K562 (cell line): ENCODE results near the gene DPH6. TPM values are rescaled to one million over a fixed set of nuclear protein-coding genes. Genes with fewer than 3 reads are reported as not detected.
A peak's percentile ranks its signal among the peaks of the same experiment; 100 is the strongest.

Source experiments
- ATAC-seq: fragments of 200-7000 bp; cut with Tn5 transposase; 3 replicates; pipeline ENCODE4 v1.9.1; 2020; ENCODE audit warnings: moderate library complexity
- Bru-seq: library from RNA; stranded (reverse); fragments of 400-500 nt; gene quantifications from one replicate; lab custom pipeline; 2021; lab: Mats Ljungman, UMichigan
- BruChase-seq, 2 experiments: library from RNA; stranded (reverse); fragments of 400-500 nt; gene quantifications; one replicate each; lab custom pipeline; 2021; lab: Mats Ljungman, UMichigan
- BruUV-seq: library from RNA; stranded (reverse); fragments of 400-500 nt; replicated peaks from 2 replicates; lab custom pipeline; 2021; lab: Mats Ljungman, UMichigan
- CTCF ChIA-PET: fragments of 300-600 bp; formaldehyde crosslinking; extraction: SDS; loops from one replicate; lab custom pipeline; 2021; ENCODE audit warnings: low intra/inter-chr PET ratio; lab: Yijun Ruan, JAX
- POLR2A ChIA-PET: fragments of 300-600, 350-650 bp; sonication (Branson Sonifier 250); formaldehyde crosslinking; extraction: SDS; loops from one replicate; lab custom pipeline; 2021; ENCODE audit warnings: antibody characterized with exemption, inconsistent platforms; lab: Yijun Ruan, JAX
- DNase-seq, 4 experiments: peaks; one replicate each; pipeline versions ENCODE4 v3.0.0 to v3.0.0-alpha.2; 2011 to 2018; ENCODE audit warnings: low spot score in 3 of 4, mixed read lengths in 3 of 4; ENCODE audit errors: extremely low read depth in 1 of 4
- FAIRE-seq: peaks from 2 replicates; lab custom pipeline; 2011; peaks lifted over from hg19 to GRCh38; lab: Jason Lieb, UNC
- H2AFZ ChIP-seq: 2 replicates; pipeline ENCODE4 v1.6.0; 2011; ENCODE audit warnings: low read depth, low read length, control low read depth, inconsistent platforms
- H3K27ac ChIP-seq: fragments of 200-600 bp; 3 replicates; pipeline ENCODE4 v1.8.0; 2011; ENCODE audit warnings: low read depth, mild to moderate bottlenecking, control low read depth, inconsistent platforms, low read length, moderate library complexity, mixed read lengths; ENCODE audit errors: extremely low read depth
- H3K27me3 ChIP-seq, 2 experiments: fragments of 300-600 bp in 1 of 2; 2 replicates in 1 of 2; 3 replicates in 1 of 2; pipeline versions ENCODE4 v1.6.0 to v1.8.0; 2011; ENCODE audit warnings: inconsistent platforms in 2 of 2, low read length in 2 of 2, mild to moderate bottlenecking in 1 of 2, mixed read lengths in 1 of 2, moderate library complexity in 1 of 2; ENCODE audit not compliant: control insufficient read depth in 2 of 2, insufficient read depth in 2 of 2
- H3K36me3 ChIP-seq: fragments of 300-600 bp; 3 replicates; pipeline ENCODE4 v1.8.0; 2011; ENCODE audit warnings: mild to moderate bottlenecking, low read length, inconsistent platforms; ENCODE audit not compliant: control insufficient read depth, insufficient read depth
- H3K4me1 ChIP-seq, 2 experiments: fragments of 200-600 bp in 1 of 2; replicated peaks in 1 of 2; 2 replicates in 1 of 2; 3 replicates in 1 of 2; pipeline versions ENCODE4 v1.5.1 to v1.8.0; 2011; ENCODE audit warnings: inconsistent platforms in 2 of 2, low read length in 2 of 2, mild to moderate bottlenecking in 1 of 2, mixed read lengths in 1 of 2, moderate library complexity in 1 of 2; ENCODE audit not compliant: control insufficient read depth in 2 of 2, insufficient read depth in 2 of 2
- H3K4me2 ChIP-seq: 2 replicates; pipeline ENCODE4 v1.6.1; 2011; ENCODE audit warnings: low read length, control low read depth, inconsistent platforms, mixed read lengths; ENCODE audit not compliant: insufficient read depth
- H3K4me3 ChIP-seq: fragments of 200-600 bp; sonication (generic), shearing (Covaris generic); 2 replicates; pipeline ENCODE4 v1.5.1; 2016; ENCODE audit warnings: control low read depth, inconsistent platforms
- H3K79me2 ChIP-seq: fragments of 200-600 bp; 3 replicates; pipeline ENCODE4 v1.8.0; 2011; ENCODE audit warnings: low read length, inconsistent platforms; ENCODE audit not compliant: control insufficient read depth, insufficient read depth
- H3K9ac ChIP-seq, 2 experiments: 2 replicates each; pipeline versions ENCODE4 v1.6.0 to v1.6.1; 2011; ENCODE audit warnings: low read depth in 2 of 2, low read length in 2 of 2, control low read depth in 1 of 2, inconsistent platforms in 1 of 2, mild to moderate bottlenecking in 1 of 2, mixed read lengths in 1 of 2; ENCODE audit not compliant: insufficient read depth in 1 of 2
- H3K9me1 ChIP-seq: one replicate; pipeline ENCODE4 v1.6.0; 2011; ENCODE audit warnings: inconsistent platforms, mild to moderate bottlenecking, low read length, moderate library complexity; ENCODE audit not compliant: control insufficient read depth, insufficient read depth
- H3K9me3 ChIP-seq: replicated peaks from 2 replicates; pipeline ENCODE4 v1.5.1; 2011; ENCODE audit warnings: low read depth, low read length, inconsistent platforms; ENCODE audit not compliant: control insufficient read depth, insufficient read depth
- H4K20me1 ChIP-seq: replicated peaks from 2 replicates; pipeline ENCODE4 v1.6.1; 2011; ENCODE audit warnings: low read length, inconsistent platforms, mixed read lengths; ENCODE audit not compliant: control insufficient read depth, insufficient read depth
- E4F1 ChIP-seq: fragments of 250-450 bp; sonication (Bioruptor Pico); IDR thresholded peaks from 2 replicates; pipeline ENCODE4 v1.5.0; 2021; ENCODE audit warnings: mild to moderate bottlenecking, borderline replicate concordance
- GMEB1 ChIP-seq: fragments of 250-450 bp; sonication (Bioruptor Pico); IDR thresholded peaks from 2 replicates; pipeline ENCODE4 v1.4.0; 2020; ENCODE audit warnings: mild to moderate bottlenecking
- NRF1 ChIP-seq, 2 experiments: fragments of 450-650 bp; IDR thresholded peaks in 1 of 2; conservative IDR thresholded peaks in 1 of 2; 2 replicates each; pipeline ENCODE4 v1.6.1; 2014; ENCODE audit warnings: mild to moderate bottlenecking in 2 of 2
- TAF9B ChIP-seq: fragments of 450-650 bp; IDR thresholded peaks from 2 replicates; pipeline ENCODE4 v1.6.1; 2018; ENCODE audit warnings: mild to moderate bottlenecking; ENCODE audit not compliant: partially characterized antibody
- ZBTB1 ChIP-seq: sonication (generic); formaldehyde crosslinking; IDR thresholded peaks from 2 replicates; pipeline ENCODE4 v1.8.1; 2023; ENCODE audit warnings: missing genetic modification reagents, low read depth, mild to moderate bottlenecking, borderline replicate concordance
- ZNF583 ChIP-seq: fragments of 250-450 bp; sonication (Bioruptor Pico); IDR thresholded peaks from 2 replicates; pipeline ENCODE4 v1.4.0; 2020
- WGBS: fragments of 100-300 bp; shearing (Covaris generic); methylation state at CpG from one replicate; pipeline ENCODE4 v1.1.6; 2016; ENCODE audit warnings: low coverage, mixed read lengths; ENCODE audit not compliant: insufficient coverage; ENCODE audit errors: missing lambda C conversion rate; 5-methylcytosine and 5-hydroxymethylcytosine counted together
- in situ Hi-C: fragments of 300-500 bp; cut with MboI; formaldehyde crosslinking; loops from 4 replicates; pipeline ENCODE4 v1.15.0; 2018; ENCODE audit warnings: inconsistent platforms, mixed read lengths
- intact Hi-C: fragments of 100-400 bp; cut with micrococcal nuclease; formaldehyde crosslinking; loops from 2 replicates; pipeline ENCODE4 v1.14.2; 2022
- long read RNA-seq, 3 experiments: library from polyadenylated mRNA in 2 of 3; library from RNA in 1 of 3; unstranded in 2 of 3; stranded (forward) in 1 of 3; transcript quantifications; one replicate each; pipeline ENCODE4 v2.0.0, GENCODE V29; 2019 to 2022
- polyA minus RNA-seq, 3 experiments: library from RNA; depleted of rRNA, polyadenylated mRNA; stranded (reverse); fragments of >200 nt; gene quantifications; 2 replicates each; pipeline ENCODE4 v1.2.3, GENCODE V29; 2011
- polyA plus RNA-seq, 8 experiments: library from polyadenylated mRNA; depleted of rRNA in 4 of 8; stranded (reverse) in 5 of 8; unstranded in 3 of 8; fragments of >200 nt; fragmentation: Nextera tagmentation in 2 of 8; fragmentation: Illumina TruSeq in 1 of 8; extraction: Ambion mirVana in 2 of 8; extraction: Trizol in 1 of 8; gene quantifications; 2 replicates each; pipeline versions ENCODE4 v1.2.1 to v1.2.3, GENCODE V29; 2011 to 2014; ENCODE audit warnings: inconsistent platforms in 1 of 8, missing spikeins in 1 of 8
- total RNA-seq, 7 experiments: library from RNA; depleted of rRNA in 6 of 7; stranded (reverse); fragments of >200 nt in 6 of 7; fragmentation: Illumina TruSeq in 2 of 7; extraction: Trizol in 2 of 7; gene quantifications; 2 replicates each; pipeline versions ENCODE4 v1.2.1 to v1.2.3, GENCODE V29; 2011 to 2021; ENCODE audit warnings: low replicate concordance in 1 of 7
- TF ChIP-seq, protein P1 (sequence below), 2 experiments: IDR thresholded peaks; 2 replicates each; pipeline ENCODE4 v1.6.1; 2011; ENCODE audit warnings: borderline replicate concordance in 1 of 2, control low read depth in 1 of 2, low read depth in 1 of 2, low read length in 1 of 2, mild to moderate bottlenecking in 1 of 2, mixed read lengths in 1 of 2, moderate library complexity in 1 of 2; ENCODE audit not compliant: insufficient read depth in 1 of 2, insufficient read length in 1 of 2, poor library complexity in 1 of 2, severe bottlenecking in 1 of 2; ENCODE audit errors: extremely low read depth in 1 of 2

Gene DPH6, protein sequence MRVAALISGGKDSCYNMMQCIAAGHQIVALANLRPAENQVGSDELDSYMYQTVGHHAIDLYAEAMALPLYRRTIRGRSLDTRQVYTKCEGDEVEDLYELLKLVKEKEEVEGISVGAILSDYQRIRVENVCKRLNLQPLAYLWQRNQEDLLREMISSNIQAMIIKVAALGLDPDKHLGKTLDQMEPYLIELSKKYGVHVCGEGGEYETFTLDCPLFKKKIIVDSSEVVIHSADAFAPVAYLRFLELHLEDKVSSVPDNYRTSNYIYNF
- 23.9 and 56.9 TPM in 2 replicates for total RNA-seq (2011; cell fraction: chromatin; rRNA removed; ENCODE audit: low replicate concordance)
- 12.2 and 18.3 TPM in 2 replicates for total RNA-seq (2011; cell fraction: nucleolus; rRNA removed)
- total RNA-seq (2011; cell fraction: nucleoplasm; rRNA removed) = 17.7 and 26.4 TPM in 2 replicates
- total RNA-seq (2014; rRNA removed) = 7.6 and 15.3 TPM in 2 replicates
- total RNA-seq (2014; rRNA removed; fragmentation: Illumina TruSeq; extraction: Trizol) = 26.0 and 31.8 TPM in 2 replicates
- 14.0 and 17.4 TPM in 2 replicates for total RNA-seq (2015; rRNA removed; fragmentation: Illumina TruSeq; extraction: Trizol)
- total RNA-seq (2021) = 17.6 and 18.8 TPM in 2 replicates
- polyA plus RNA-seq (2011; rRNA removed) = 22.3 and 30.9 TPM in 2 replicates
- 11.0 and 13.7 TPM in 2 replicates for polyA plus RNA-seq (2011; cell fraction: cytosol; rRNA removed)
- polyA plus RNA-seq (2011; cell fraction: nucleus; rRNA removed) = 29.4 and 30.3 TPM in 2 replicates
- 14.4 and 18.2 TPM in 2 replicates for polyA plus RNA-seq (2012)
- 10.1 and 10.6 TPM in 2 replicates for polyA plus RNA-seq (2014; fragmentation: Illumina TruSeq; extraction: Trizol)
- polyA plus RNA-seq (2014; fragmentation: Nextera tagmentation; extraction: Ambion mirVana) = 10 to 100 TPM; 58.7 to 69.1 TPM
- 12.7 and 14.4 TPM in 2 replicates for polyA plus RNA-seq (2014; rRNA removed)
- polyA minus RNA-seq (2011; rRNA and poly(A)+ RNA removed) = 54.7 and 54.8 TPM in 2 replicates
- polyA minus RNA-seq (2011; cell fraction: cytosol; rRNA and poly(A)+ RNA removed) = 5.3 and 12.6 TPM in 2 replicates
- polyA minus RNA-seq (2011; cell fraction: nucleus; rRNA and poly(A)+ RNA removed) = 53.6 and 70.6 TPM in 2 replicates
- percentile 62 among the genes with signal in this experiment for Bru-seq, nascent RNA
- percentile 67 among the genes with signal in this experiment for BruChase-seq, experiment 1, labeled RNA remaining after a 2-hour chase
- percentile 66 among the genes with signal in this experiment for BruChase-seq, experiment 2, labeled RNA remaining after a 6-hour chase
- long read RNA-seq, experiment 1, transcript DPH6-201 (9 exons, 2,099 nt) = major isoform, 26 of 36 reads
- long read RNA-seq, experiment 1, partial matches to known transcripts = 2 of 36 reads
- long read RNA-seq, experiment 1, other reads (novel, unspliced or antisense) = 5 of 36 reads
- long read RNA-seq, experiment 2, partial matches to known transcripts = 1 of 18 reads
- long read RNA-seq, experiment 2, other reads (novel, unspliced or antisense) = 17 of 18 reads
- long read RNA-seq, experiment 3, transcript DPH6-201 (9 exons, 2,099 nt) = major isoform, 16 of 22 reads
- long read RNA-seq, experiment 3, partial matches to known transcripts = 1 of 22 reads
- long read RNA-seq, experiment 3, other reads (novel, unspliced or antisense) = 4 of 22 reads

DNA sequence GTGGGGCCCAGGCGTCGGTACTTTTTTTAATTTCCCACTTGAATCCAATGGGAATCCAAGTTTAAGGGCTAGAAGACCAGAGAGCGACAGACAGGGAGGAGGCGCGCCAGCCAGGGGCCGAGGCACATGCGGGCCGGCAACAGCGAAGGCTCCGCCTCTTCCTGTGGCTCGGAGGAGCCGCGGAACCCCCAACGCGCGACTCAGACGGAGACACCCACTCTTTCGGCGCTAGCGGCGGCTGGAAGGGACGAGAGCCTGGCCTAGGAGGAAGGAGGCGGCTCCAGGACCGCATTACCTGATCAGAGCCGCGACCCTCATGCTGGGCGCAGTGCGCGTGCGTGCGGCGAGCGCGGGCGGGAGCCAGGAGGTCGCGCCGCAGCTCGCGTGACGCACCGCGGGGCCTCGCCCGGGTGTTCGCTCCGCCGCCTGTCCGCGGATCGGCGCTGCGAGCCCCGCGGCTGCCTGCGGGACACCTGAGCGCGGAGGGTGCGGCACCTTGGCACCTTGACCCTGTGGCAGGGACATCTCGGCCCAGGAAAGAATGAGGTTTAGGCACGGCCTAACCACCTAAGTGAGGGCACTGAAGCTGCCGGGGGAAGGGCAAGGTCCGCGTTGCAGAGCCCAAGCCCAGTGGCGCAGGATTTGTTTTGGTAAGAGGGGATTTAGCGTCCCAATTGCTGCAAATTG, at the start of gene DPH6:
DPH6 (minus strand) TSS at position 342 of the 687 bp plus-strand sequence; CDS start at position 318, 24 bp downstream.
- Histone ChIP-seq H3K79me2 (peaks cover 34% of the 10 kb centered on the region), H3K9me3 (no peaks in the 10 kb centered on the region), H3K9ac (peak within 1 kb of the TSS; percentile 83 to 99), H3K4me3 (peak within 1 kb of the TSS; percentile 57), H3K36me3 (no peaks in the 10 kb centered on the region), H3K27ac (peak within 1 kb of the TSS; percentile 97), H2AFZ (peak within 1 kb of the TSS; percentile 95), H3K4me2 (peak within 1 kb of the TSS; percentile 96), H3K4me1 (peaks cover 17 to 32% of the 10 kb centered on the region in 2 experiments; a peak in 4 of 5 replicates), H4K20me1 (no peaks in the 10 kb centered on the region), H3K9me1 (no peaks in the 10 kb centered on the region), H3K27me3 (no peaks in the 10 kb centered on the region)
- CTCF ChIA-PET = no interaction called here
- intact Hi-C loops = loop anchor here (5.0 kb wide), 2 partner anchors 126 to 559 kb away; partner anchors contain the start of gene ZNF770
- peak; percentile 77 to 90 (median 86) for DNase-seq
- WGBS = 1% methylated on average over 43 of the region's 66 CpGs
- in situ Hi-C loops = loop anchor here (25.0 kb wide), 1 partner anchor 1566 kb away; the partner anchor contains the start of gene MEIS2
- POLR2A ChIA-PET = interaction anchor here (0.6 to 3.1 kb wide), 4 partner anchors 10 to 747 kb away, joined by 3 to 24 read pairs (median 4); no protein-coding TSS in a partner anchor
- peak; percentile 85 for ATAC-seq
- BruUV-seq = no TSS peak
- peak; percentile 23 for FAIRE-seq
- TF ChIP-seq ZNF583 (CRISPR knock-in tag) (peak; percentile 55; the same call in 1 of the 2 replicates), GMEB1 (peak; percentile 71), E4F1 (CRISPR knock-in tag) (no peak), ZBTB1 (0 out of 2 replicates have a peak, but pooled peaks have one; percentile 42), TAF9B (peak; percentile 47), NRF1 (conservative IDR thresholded peaks at IDR 0.05 in 1 of 2, IDR thresholded peaks at IDR 0.05 in 1 of 2) (peak; percentile 96 to 97)
- TF ChIP-seq, protein P1, sequence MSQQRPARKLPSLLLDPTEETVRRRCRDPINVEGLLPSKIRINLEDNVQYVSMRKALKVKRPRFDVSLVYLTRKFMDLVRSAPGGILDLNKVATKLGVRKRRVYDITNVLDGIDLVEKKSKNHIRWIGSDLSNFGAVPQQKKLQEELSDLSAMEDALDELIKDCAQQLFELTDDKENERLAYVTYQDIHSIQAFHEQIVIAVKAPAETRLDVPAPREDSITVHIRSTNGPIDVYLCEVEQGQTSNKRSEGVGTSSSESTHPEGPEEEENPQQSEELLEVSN (IDR thresholded peaks at IDR 0.05; ENCODE audit: borderline replicate concordance in 1 of 2, extremely low read depth in 1 of 2, insufficient read depth in 1 of 2, insufficient read length in 1 of 2, low read depth in 1 of 2, low read length in 1 of 2, poor library complexity in 1 of 2, severe bottlenecking in 1 of 2) = peak; percentile 93 to 94
